Measurements from ENCODE around the gene WFDC9.
"Not testable (repeated sequence)": the region's sequence is repeated elsewhere in the genome, so short reads cannot be mapped to it uniquely, and the experiment has no call there.

The WFDC9 gene

GRCh38 chr20:45631184-45631583 is at the start of gene WFDC9:
Gene WFDC9 (minus strand): TSS chr20:45631284. CDS start chr20:45610181, 21,103 bp downstream.
- no peak for DNase-seq (ENCODE audit: low read depth in 3 of 3)

GRCh38 chr20:45679650-45680049 is 48.6 kb upstream of the WFDC9 start:
- no peak for DNase-seq (ENCODE audit: low read depth in 3 of 3)

- no peak for DNase-seq (ENCODE audit: low read depth in 3 of 3)
Measured at GRCh38 chr20:45672765-45673164, 41.7 kb upstream of the WFDC9 start.

- no peak for DNase-seq (ENCODE audit: low read depth in 3 of 3)
Measured at GRCh38 chr20:45670139-45670538, 39.1 kb upstream of the WFDC9 start, which contains the start of gene WFDC11. Gene WFDC11 (minus strand): TSS chr20:45670239. CDS start chr20:45650600, 19,639 bp downstream.

- not testable (repeated sequence) for DNase-seq (ENCODE audit: low read depth in 3 of 3)
Measured at GRCh38 chr20:45657038-45657437, 26.0 kb upstream of the WFDC9 start.

- not testable (repeated sequence) for DNase-seq (ENCODE audit: low read depth in 3 of 3)
Measured at GRCh38 chr20:45651726-45652125, 20.6 kb upstream of the WFDC9 start.

- DNase-seq (ENCODE audit: low read depth in 3 of 3) = no peak
Measured at GRCh38 chr20:45649312-45649863, 18.3 kb upstream of the WFDC9 start.

- no peak for DNase-seq (ENCODE audit: low read depth in 3 of 3)
Measured at GRCh38 chr20:45647441-45648050, 16.5 kb upstream of the WFDC9 start.

- no peak for DNase-seq (ENCODE audit: low read depth in 3 of 3)
Measured at GRCh38 chr20:45646875-45647274, 15.8 kb upstream of the WFDC9 start.

- not testable (repeated sequence) for DNase-seq (ENCODE audit: low read depth in 3 of 3)
Measured at GRCh38 chr20:45645869-45646268, 14.8 kb upstream of the WFDC9 start.

GRCh38 chr20:45641076-45641475 is 10.0 kb upstream of the WFDC9 start:
- DNase-seq (ENCODE audit: low read depth in 3 of 3) = not testable (repeated sequence)

- DNase-seq (ENCODE audit: low read depth in 3 of 3) = no peak
Measured at GRCh38 chr20:45639687-45640086, 8.6 kb upstream of the WFDC9 start.

- no peak for DNase-seq (ENCODE audit: low read depth in 3 of 3)
Measured at GRCh38 chr20:45636513-45636912, 5.4 kb upstream of the WFDC9 start.

GRCh38 chr20:45630371-45630770 is 713 bp downstream of the WFDC9 start:
- DNase-seq (ENCODE audit: low read depth in 3 of 3) = no peak

GRCh38 chr20:45629496-45630100 is 1.5 kb downstream of the WFDC9 start, which contains the start of gene WFDC10A:
Gene WFDC10A (plus strand): TSS chr20:45629739. CDS start chr20:45629814, 75 bp downstream.
- DNase-seq (ENCODE audit: low read depth in 3 of 3) = no peak

GRCh38 chr20:45626540-45626939 is 4.5 kb downstream of the WFDC9 start:
- no peak for DNase-seq (ENCODE audit: low read depth in 3 of 3)

- DNase-seq (ENCODE audit: low read depth in 3 of 3) = no peak
Measured at GRCh38 chr20:45621593-45621992, 9.5 kb downstream of the WFDC9 start.

- DNase-seq (ENCODE audit: low read depth in 3 of 3) = no peak
Measured at GRCh38 chr20:45617591-45617990, 13.5 kb downstream of the WFDC9 start.

GRCh38 chr20:45612314-45612713 is 18.8 kb downstream of the WFDC9 start:
- no peak for DNase-seq (ENCODE audit: low read depth in 3 of 3)

GRCh38 chr20:45611054-45611453 is 20.0 kb downstream of the WFDC9 start:
- DNase-seq (ENCODE audit: low read depth in 3 of 3) = no peak

- no peak for DNase-seq (ENCODE audit: low read depth in 3 of 3)
Measured at GRCh38 chr20:45607810-45608209, 23.3 kb downstream of the WFDC9 start.

- DNase-seq (ENCODE audit: low read depth in 3 of 3) = no peak
Measured at GRCh38 chr20:45595235-45595634, 35.8 kb downstream of the WFDC9 start.

- DNase-seq (ENCODE audit: low read depth in 3 of 3) = no peak
Measured at GRCh38 chr20:45593498-45593897, 37.6 kb downstream of the WFDC9 start.

Measured in stimulated activated CD4-positive, alpha-beta T cell treated with anti-CD3 and anti-CD28 coated beads, TNF-alpha, amount 100 ng/mL, for 4 hours (primary cell).